ENCODE measurements around the gene ADAM12.
"Not testable (repeated sequence)": the region's sequence is repeated elsewhere in the genome, so short reads cannot be mapped to it uniquely, and the experiment has no call there.

Gene ADAM12

DNA sequence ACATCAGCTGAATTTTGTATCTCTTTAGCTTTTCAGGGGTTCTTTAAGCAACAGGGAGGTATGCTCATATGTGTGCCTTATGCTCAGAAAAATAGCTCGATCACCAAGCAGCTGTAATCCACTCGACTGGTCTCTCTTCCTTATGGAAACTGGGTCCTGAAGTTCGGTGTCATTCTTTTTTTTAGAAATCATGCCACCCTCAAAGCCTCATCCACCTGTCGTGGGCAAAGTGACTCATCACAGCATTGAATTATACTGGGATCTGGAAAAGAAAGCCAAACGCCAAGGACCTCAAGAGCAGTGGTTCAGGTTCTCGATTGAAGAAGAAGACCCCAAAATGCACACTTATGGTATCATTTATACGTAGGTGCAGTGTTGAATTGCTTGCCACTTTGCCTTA, 408.3 kb downstream of the ADAM12 start:
- TF ChIP-seq SPI1 (IDR thresholded peaks at IDR 0.05; ENCODE audit: low read depth, low read length) (no peak), POLR2A (IDR thresholded peaks at IDR 0.05; ENCODE audit: low read depth, low read length) (no peak), POLR2AphosphoS5 (IDR thresholded peaks at IDR 0.05; ENCODE audit: low read depth, low read length) (no peak), POU2F2 (IDR thresholded peaks at IDR 0.05; ENCODE audit: low read depth, low read length) (no peak), PAX5 (IDR thresholded peaks at IDR 0.05; ENCODE audit: insufficient read depth, low read length, severe bottlenecking) (no peak), TAF1 (IDR thresholded peaks at IDR 0.05; ENCODE audit: low read depth, low read length) (no peak)
- no peak for DNase-seq (ENCODE audit: insufficient read length, low spot score)
- FAIRE-seq, result no peak

- TF ChIP-seq TAF1 (IDR thresholded peaks at IDR 0.05; ENCODE audit: low read depth, low read length), result no peak
- no peak for TF ChIP-seq SPI1 (IDR thresholded peaks at IDR 0.05; ENCODE audit: low read depth, low read length)
- no peak for TF ChIP-seq POU2F2 (IDR thresholded peaks at IDR 0.05; ENCODE audit: low read depth, low read length)
- no peak for TF ChIP-seq POLR2A (IDR thresholded peaks at IDR 0.05; ENCODE audit: low read depth, low read length)
- TF ChIP-seq POLR2AphosphoS5 (IDR thresholded peaks at IDR 0.05; ENCODE audit: low read depth, low read length), result no peak
- no peak for TF ChIP-seq PAX5 (IDR thresholded peaks at IDR 0.05; ENCODE audit: insufficient read depth, low read length, severe bottlenecking)
- DNase-seq (ENCODE audit: insufficient read length, low spot score) (no peak), FAIRE-seq (no peak)
Observed at GRCh38 chr10:125976960-125977605, 411.2 kb downstream of the ADAM12 start.

DNA sequence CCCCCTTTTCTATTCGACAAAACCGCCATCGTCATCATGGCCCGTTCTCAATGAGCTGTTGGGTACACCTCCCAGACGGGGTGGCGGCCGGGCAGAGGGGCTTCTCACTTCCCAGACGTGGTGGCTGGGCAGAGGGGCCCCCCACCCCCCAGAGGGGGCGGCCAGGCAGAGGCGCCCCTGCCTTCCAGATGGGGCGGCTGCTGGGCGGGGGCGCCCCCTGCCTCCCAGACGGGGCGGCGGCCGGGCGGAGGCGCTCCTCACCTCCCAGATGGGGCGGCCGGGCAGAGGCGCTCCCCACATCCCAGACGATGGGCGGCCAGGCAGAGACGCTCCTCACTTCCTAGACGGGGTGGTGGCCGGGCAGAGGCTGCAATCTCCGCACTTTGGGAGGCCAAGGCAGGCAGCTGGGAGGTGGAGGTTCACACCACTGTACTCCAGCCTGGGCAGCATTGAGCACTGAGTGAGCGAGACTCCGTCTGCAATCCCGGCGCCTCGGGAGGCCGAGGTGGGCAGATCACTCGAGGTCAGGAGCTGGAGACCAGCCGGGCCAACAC, 418.1 kb downstream of the ADAM12 start:
- not testable (repeated sequence) for FAIRE-seq; DNase-seq (ENCODE audit: insufficient read length, low spot score)

DNA sequence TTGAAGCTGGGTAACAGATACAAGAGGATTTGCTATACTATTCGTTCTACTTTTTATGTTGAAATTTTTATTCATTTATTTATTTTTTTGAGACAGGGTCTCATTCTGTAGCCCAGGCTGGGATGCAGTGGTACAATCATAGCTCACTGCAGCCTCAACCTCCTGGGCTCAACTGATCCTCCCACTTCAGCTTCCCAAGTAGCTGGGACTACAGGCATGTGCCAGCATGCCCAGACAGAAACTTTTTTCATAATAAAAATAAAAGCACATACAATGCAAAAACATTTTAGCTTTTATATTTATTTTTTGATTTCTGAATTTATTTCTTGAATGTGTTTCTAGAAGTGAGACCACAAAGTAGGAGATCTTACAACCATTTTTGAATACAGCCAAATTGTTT, 420.7 kb downstream of the ADAM12 start:
- FAIRE-seq (no peak), DNase-seq (ENCODE audit: insufficient read length, low spot score) (no peak)
- TF ChIP-seq PAX5 (IDR thresholded peaks at IDR 0.05; ENCODE audit: insufficient read depth, low read length, severe bottlenecking) (no peak), SPI1 (IDR thresholded peaks at IDR 0.05; ENCODE audit: low read depth, low read length) (no peak), POLR2A (IDR thresholded peaks at IDR 0.05; ENCODE audit: low read depth, low read length) (no peak), POLR2AphosphoS5 (IDR thresholded peaks at IDR 0.05; ENCODE audit: low read depth, low read length) (no peak), TAF1 (IDR thresholded peaks at IDR 0.05; ENCODE audit: low read depth, low read length) (no peak), POU2F2 (IDR thresholded peaks at IDR 0.05; ENCODE audit: low read depth, low read length) (no peak)

DNA sequence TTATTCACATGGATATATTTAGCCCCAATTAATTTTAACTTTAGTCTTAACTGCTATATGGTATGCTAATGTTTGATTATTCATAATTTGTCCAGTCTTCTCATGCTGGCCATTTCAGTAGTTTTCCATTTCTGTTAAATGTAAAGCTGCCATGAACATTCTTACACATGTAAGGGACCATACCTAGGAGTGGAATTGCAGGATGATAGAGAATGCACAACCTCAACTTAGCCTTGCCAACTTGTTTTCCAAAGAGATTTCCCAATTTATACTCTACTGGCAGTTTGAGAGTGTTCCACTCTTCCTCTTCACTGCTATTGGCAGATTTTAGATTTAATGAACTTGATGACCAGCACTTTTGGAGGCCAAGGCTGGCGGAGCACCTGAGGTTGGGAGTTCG, 423.7 kb downstream of the ADAM12 start:
- no peak for FAIRE-seq
- no peak for DNase-seq (ENCODE audit: insufficient read length, low spot score)
- TF ChIP-seq POLR2A (IDR thresholded peaks at IDR 0.05; ENCODE audit: low read depth, low read length) (no peak), POU2F2 (IDR thresholded peaks at IDR 0.05; ENCODE audit: low read depth, low read length) (no peak), TAF1 (IDR thresholded peaks at IDR 0.05; ENCODE audit: low read depth, low read length) (no peak)

All from GM12891 (cell line).